AG10803 (cell line): ENCODE data around the gene SKIDA1.

Source experiments
- DNase-seq: peaks from one replicate; pipeline ENCODE4 v3.0.0; 2010; ENCODE audit warnings: low read depth
- H3K4me3 ChIP-seq: 2 replicates; pipeline ENCODE4 v1.5.1; 2011; ENCODE audit warnings: mild to moderate bottlenecking, low read length, control low read depth
- TF ChIP-seq, protein P1 (sequence below): conservative IDR thresholded peaks from 2 replicates; pipeline ENCODE4 v1.5.1; 2011; ENCODE audit warnings: mild to moderate bottlenecking, low read length, control low read depth, inconsistent platforms

Gene SKIDA1

DNA sequence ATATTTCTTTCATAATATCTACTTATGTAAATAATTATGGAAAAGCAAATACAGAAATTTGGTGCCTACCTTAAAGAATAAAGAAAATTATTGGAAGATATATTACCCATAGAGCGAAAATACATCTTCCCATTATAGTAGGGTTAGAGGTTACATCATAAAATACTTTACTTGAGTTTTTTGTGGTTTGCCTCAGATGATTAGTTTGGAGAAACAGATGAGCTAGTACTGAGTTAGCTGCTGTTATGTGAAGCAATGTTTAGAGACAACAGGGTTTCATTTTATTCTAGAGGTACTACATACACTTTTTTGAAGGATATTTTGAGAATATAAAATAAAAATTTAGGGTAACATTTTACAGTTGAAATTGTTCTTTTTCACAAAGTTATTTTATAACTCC, 5.7 kb upstream of the SKIDA1 start:
- peak; percentile 80 for DNase-seq
- TF ChIP-seq, protein P1, sequence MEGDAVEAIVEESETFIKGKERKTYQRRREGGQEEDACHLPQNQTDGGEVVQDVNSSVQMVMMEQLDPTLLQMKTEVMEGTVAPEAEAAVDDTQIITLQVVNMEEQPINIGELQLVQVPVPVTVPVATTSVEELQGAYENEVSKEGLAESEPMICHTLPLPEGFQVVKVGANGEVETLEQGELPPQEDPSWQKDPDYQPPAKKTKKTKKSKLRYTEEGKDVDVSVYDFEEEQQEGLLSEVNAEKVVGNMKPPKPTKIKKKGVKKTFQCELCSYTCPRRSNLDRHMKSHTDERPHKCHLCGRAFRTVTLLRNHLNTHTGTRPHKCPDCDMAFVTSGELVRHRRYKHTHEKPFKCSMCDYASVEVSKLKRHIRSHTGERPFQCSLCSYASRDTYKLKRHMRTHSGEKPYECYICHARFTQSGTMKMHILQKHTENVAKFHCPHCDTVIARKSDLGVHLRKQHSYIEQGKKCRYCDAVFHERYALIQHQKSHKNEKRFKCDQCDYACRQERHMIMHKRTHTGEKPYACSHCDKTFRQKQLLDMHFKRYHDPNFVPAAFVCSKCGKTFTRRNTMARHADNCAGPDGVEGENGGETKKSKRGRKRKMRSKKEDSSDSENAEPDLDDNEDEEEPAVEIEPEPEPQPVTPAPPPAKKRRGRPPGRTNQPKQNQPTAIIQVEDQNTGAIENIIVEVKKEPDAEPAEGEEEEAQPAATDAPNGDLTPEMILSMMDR: no peak
- no peak overlapping the region for H3K4me3 ChIP-seq

DNA sequence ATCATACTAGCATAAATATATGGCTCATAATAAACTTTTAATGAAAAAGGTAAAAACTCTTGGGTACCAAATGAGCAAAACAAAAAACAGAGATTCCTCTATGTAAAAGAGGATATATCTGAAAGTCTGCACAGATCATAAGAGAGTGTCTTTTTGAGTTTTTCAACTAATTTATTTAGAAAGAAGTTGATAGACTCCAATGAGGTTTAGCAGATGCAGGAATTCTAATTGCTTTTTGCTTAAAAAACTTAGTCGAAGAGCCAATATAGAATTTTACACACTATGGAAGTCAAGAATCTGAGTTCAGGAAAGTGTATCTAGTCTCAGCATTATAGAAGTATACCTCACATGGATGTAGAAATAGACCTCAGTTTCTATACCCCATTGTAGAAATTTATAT, 5.2 kb upstream of the SKIDA1 start:
- DNase-seq: no peak
- TF ChIP-seq, protein P1: no peak
- H3K4me3 ChIP-seq: no peak overlapping the region

GRCh38 chr10:21530168-21530567, 4.7 kb upstream of the SKIDA1 start:
- no peak overlapping the region for H3K4me3 ChIP-seq
- TF ChIP-seq, protein P1: no peak
- DNase-seq: no peak

- H3K4me3 ChIP-seq: peak overlapping the region; percentile 4; the same call in 1 of the 2 replicates
- no peak for DNase-seq
- TF ChIP-seq, protein P1: no peak
These were observed 3.8 kb upstream of the SKIDA1 start for GRCh38 chr10:21529032-21529910.

- no peak for DNase-seq
- H3K4me3 ChIP-seq: peak overlapping the region; percentile 58
- TF ChIP-seq, protein P1: no peak
These were observed 3.0 kb upstream of the SKIDA1 start for GRCh38 chr10:21528236-21529031.

GRCh38 chr10:21527598-21528235, 2.2 kb upstream of the SKIDA1 start:
- peak overlapping the region; percentile 58 for H3K4me3 ChIP-seq
- TF ChIP-seq, protein P1: no peak

More at GRCh38 chr10:21527598-21528235, 2.2 kb upstream of the SKIDA1 start:
- DNase-seq: peak; percentile 64
